Sigmoid colon (tissue), 7 donors: ENCODE data around the gene FXYD3. TPM values are rescaled to one million over a fixed set of nuclear protein-coding genes. Genes with fewer than 3 reads are reported as not detected.

Experiments
- DNase-seq: peaks from one replicate; pipeline ENCODE4 v3.0.0-alpha.2; 2019
- H3K27ac ChIP-seq, 4 donors: fragments of 200-600 bp; sonication (generic); one replicate each; pipeline ENCODE4 v1.5.1; 2016 to 2019; ENCODE audit warnings: mild to moderate bottlenecking in 1 of 4
- H3K27me3 ChIP-seq, 3 donors: fragments of 200-600 bp; sonication (generic); one replicate each; pipeline ENCODE4 v1.5.1; 2019; ENCODE audit warnings: mild to moderate bottlenecking in 1 of 3
- H3K36me3 ChIP-seq, 4 donors: fragments of 200-600 bp; sonication (generic); one replicate each; pipeline ENCODE4 v1.5.1; 2016 to 2019
- H3K4me1 ChIP-seq, 4 donors: fragments of 200-600 bp; sonication (generic); one replicate each; pipeline ENCODE4 v1.5.1; 2017 to 2019
- H3K4me3 ChIP-seq, 4 donors: fragments of 200-600 bp; sonication (generic); one replicate each; pipeline ENCODE4 v1.5.1; 2017 to 2019; ENCODE audit warnings: mild to moderate bottlenecking in 2 of 4, moderate library complexity in 1 of 4
- H3K9me3 ChIP-seq, 4 donors: fragments of 200-600 bp in 3 of 4; sonication (generic) in 3 of 4; one replicate each; pipeline versions ENCODE4 v1.5.1 to v1.6.1; 2013 to 2019
- EP300 ChIP-seq, 4 donors: sonication (generic); formaldehyde crosslinking; IDR thresholded peaks; one replicate each; pipeline ENCODE4 v1.6.1; 2017; ENCODE audit warnings: antibody characterized with exemption in 4 of 4
- POLR2A ChIP-seq, 2 donors: fragments of 450-650 bp; IDR thresholded peaks; one replicate each; pipeline ENCODE4 v1.6.1; 2016; ENCODE audit warnings: antibody characterized with exemption in 2 of 2, mild to moderate bottlenecking in 2 of 2, moderate library complexity in 2 of 2
- POLR2AphosphoS5 ChIP-seq, 4 donors: sonication (generic); formaldehyde crosslinking; IDR thresholded peaks; one replicate each; pipeline ENCODE4 v1.6.1; 2017; ENCODE audit warnings: antibody characterized with exemption in 4 of 4
- WGBS, 2 donors: extraction: QIAGEN DNeasy Blood & Tissue Kit; methylation state at CpG; one replicate each; pipeline ENCODE4 v1.1.7; 2013; 5-methylcytosine and 5-hydroxymethylcytosine counted together
- intact Hi-C: fragments of 100-400 bp; cut with DNase I; formaldehyde crosslinking; loops from one replicate; pipeline ENCODE4 v1.15.1; 2023
- polyA plus RNA-seq, 3 donors: library from polyadenylated mRNA; stranded (reverse); fragments of 200-250 nt; gene quantifications; one replicate each; pipeline ENCODE4 v1.2.3, GENCODE V29; 2013
- total RNA-seq, 4 donors: library from RNA; depleted of rRNA; stranded (reverse); fragments of >200 nt; gene quantifications; one replicate each; pipeline ENCODE4 v1.1.0, GENCODE V29; 2016
- TF ChIP-seq, protein P1 (sequence below), 4 experiments: fragments of 450-650 bp in 3 of 4; fragments of 200-600 bp in 1 of 4; IDR thresholded peaks; one replicate each; pipeline ENCODE4 v1.5.1; 2016 to 2019; ENCODE audit warnings: antibody characterized with exemption in 4 of 4, mild to moderate bottlenecking in 3 of 4, moderate library complexity in 2 of 4
- donor health status: healthy with polysubstance abuse.
- donor health status: Bipolar disorder and iron deficiency.
- donor health status: healthy.

The FXYD3 gene
- total and polyA plus RNA-seq, 7 donors = 3.7 to 3,333 (median 15.3) TPM

DNA sequence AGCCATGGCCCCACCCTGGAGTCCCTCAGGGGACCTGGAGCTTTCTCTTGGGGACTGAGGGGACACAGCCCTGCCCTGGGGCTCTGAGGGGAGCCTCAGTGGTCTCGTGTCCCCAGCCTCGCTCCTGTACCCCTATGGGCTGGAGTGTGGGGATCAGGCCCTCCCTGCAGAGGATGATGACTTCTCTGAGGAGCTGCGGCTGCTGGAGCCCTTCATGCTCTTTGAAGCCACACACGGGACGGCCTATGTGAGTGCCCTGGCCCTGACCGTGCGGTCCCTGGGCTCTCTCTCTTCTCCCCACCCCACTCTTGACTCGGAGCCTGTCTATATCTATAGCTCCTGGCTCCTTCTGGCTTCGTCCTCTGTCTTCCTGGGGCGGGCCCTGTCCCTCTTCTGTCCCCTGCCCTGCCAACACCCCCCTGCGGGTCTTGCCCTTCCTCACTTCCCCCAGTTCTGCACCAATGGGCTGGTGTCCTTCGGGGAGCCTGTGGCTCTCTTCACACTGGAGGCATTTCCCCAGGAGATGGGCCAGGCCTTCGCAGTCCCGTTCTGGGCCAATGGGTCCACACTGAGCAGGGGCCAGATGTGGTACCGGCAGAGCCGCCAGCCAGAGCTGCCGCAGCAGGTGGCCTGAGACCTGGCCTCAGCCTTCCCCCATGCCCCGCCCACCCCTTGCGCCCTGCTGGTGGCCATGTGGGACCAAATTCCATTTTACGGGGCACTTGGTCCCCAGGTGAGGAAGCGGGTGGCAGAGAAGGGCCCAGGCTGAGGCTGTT lies 41.0 kb upstream of the FXYD3 start:
- no peak for DNase-seq
- TF ChIP-seq POLR2AphosphoS5 (IDR thresholded peaks at IDR 0.05) (no peak), EP300 (IDR thresholded peaks at IDR 0.05) (no peak), POLR2A (IDR thresholded peaks at IDR 0.05) (no peak)
- TF ChIP-seq, protein P1, sequence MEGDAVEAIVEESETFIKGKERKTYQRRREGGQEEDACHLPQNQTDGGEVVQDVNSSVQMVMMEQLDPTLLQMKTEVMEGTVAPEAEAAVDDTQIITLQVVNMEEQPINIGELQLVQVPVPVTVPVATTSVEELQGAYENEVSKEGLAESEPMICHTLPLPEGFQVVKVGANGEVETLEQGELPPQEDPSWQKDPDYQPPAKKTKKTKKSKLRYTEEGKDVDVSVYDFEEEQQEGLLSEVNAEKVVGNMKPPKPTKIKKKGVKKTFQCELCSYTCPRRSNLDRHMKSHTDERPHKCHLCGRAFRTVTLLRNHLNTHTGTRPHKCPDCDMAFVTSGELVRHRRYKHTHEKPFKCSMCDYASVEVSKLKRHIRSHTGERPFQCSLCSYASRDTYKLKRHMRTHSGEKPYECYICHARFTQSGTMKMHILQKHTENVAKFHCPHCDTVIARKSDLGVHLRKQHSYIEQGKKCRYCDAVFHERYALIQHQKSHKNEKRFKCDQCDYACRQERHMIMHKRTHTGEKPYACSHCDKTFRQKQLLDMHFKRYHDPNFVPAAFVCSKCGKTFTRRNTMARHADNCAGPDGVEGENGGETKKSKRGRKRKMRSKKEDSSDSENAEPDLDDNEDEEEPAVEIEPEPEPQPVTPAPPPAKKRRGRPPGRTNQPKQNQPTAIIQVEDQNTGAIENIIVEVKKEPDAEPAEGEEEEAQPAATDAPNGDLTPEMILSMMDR (IDR thresholded peaks at IDR 0.05) = no peak
- no peaks in the 10 kb centered on the region for H3K4me1 ChIP-seq
- intact Hi-C loops = no loop called here
- no peak overlapping the region for H3K27ac ChIP-seq
- H3K9me3 ChIP-seq = peaks cover 0 to 5% (median 0%) of the 10 kb centered on the region in 4 donors
- no peaks in the 10 kb centered on the region for H3K27me3 ChIP-seq
- no peak overlapping the region for H3K4me3 ChIP-seq
- WGBS, 2 donors = 78 to 86% methylated on average over 21 of the region's 21 CpGs
- no peaks in the 10 kb centered on the region for H3K36me3 ChIP-seq

DNA sequence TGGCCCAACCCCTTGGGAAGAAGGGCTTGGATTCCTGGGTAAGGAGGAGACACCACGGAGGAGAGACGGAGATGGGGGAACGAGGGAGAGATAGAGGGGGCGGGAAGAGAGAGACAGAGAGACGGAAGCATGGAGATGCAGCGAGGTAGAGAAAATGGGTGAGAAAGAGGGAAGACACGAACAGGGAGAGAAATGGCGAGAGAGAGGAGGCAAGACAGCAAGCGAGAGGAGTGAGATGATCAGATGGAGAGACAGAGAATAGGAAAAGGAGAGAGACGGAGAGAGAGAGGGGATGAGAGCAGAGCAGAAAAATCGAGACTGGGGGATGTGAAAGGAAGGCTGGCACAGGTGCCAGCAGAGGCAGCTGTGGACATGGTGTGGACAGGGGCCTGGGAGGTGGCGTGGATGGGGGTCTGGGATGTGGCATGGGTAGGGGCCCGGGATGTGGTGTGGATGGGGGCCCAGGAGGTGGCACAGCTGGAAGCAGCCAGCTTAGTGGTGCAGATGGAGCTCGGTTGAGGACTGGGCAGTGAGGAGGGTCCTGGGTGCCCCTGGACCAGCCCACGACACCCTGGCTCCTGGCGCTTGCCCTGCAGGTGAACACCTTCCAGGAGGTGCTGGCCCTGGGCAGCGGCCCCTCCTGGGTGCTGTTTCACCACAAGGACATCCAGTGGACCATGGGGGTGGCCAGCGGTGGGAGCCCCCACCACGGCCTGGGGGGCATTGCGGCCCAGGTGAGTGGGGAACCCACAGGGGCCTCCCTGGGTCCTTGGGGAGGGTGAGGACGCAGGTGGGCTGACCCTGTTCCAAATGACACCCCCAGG lies 40.2 kb upstream of the FXYD3 start:
- WGBS, 2 donors = 90% methylated on average over 21 of the region's 21 CpGs
- DNase-seq = no peak
- TF ChIP-seq EP300 (IDR thresholded peaks at IDR 0.05) (no peak), POLR2AphosphoS5 (IDR thresholded peaks at IDR 0.05) (no peak), POLR2A (IDR thresholded peaks at IDR 0.05) (no peak)
- TF ChIP-seq, protein P1 (IDR thresholded peaks at IDR 0.05) = no peak
- intact Hi-C loops = no loop called here
- H3K4me1 ChIP-seq = no peaks in the 10 kb centered on the region
- H3K27ac ChIP-seq = no peak overlapping the region
- no peaks in the 10 kb centered on the region for H3K36me3 ChIP-seq
- H3K9me3 ChIP-seq = peaks cover 0 to 3% (median 0%) of the 10 kb centered on the region in 4 donors
- no peak overlapping the region for H3K4me3 ChIP-seq
- H3K27me3 ChIP-seq = no peaks in the 10 kb centered on the region

DNA sequence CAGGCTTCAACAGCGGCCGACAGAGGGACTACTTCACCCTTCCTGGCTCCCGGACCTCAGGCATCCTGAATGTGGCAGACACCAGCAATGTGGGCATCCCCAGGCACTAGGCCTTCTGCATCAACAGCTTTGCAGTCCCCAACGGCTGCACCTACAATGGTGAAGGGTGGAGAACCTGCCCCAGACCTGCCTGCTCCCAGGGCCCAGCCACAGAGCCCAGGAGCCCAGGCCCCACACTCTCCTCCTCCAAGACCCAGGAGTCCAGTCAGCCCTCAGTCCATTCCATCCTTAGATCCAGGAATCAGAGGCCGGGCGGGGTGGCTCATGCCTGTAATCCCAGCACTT lies 39.6 kb upstream of the FXYD3 start:
- intact Hi-C loops = no loop called here
- Histone ChIP-seq H3K27me3 (no peaks in the 10 kb centered on the region), H3K9me3 (no peaks in the 10 kb centered on the region), H3K4me3 (no peak overlapping the region), H3K4me1 (no peaks in the 10 kb centered on the region), H3K36me3 (no peaks in the 10 kb centered on the region), H3K27ac (no peak overlapping the region)
- no peak for DNase-seq
- 82 to 85% methylated on average over 6 of the region's 6 CpGs for WGBS, 2 donors
- TF ChIP-seq POLR2A (IDR thresholded peaks at IDR 0.05) (no peak), EP300 (IDR thresholded peaks at IDR 0.05) (no peak), POLR2AphosphoS5 (IDR thresholded peaks at IDR 0.05) (no peak)
- TF ChIP-seq, protein P1 (IDR thresholded peaks at IDR 0.05) = no peak

DNA sequence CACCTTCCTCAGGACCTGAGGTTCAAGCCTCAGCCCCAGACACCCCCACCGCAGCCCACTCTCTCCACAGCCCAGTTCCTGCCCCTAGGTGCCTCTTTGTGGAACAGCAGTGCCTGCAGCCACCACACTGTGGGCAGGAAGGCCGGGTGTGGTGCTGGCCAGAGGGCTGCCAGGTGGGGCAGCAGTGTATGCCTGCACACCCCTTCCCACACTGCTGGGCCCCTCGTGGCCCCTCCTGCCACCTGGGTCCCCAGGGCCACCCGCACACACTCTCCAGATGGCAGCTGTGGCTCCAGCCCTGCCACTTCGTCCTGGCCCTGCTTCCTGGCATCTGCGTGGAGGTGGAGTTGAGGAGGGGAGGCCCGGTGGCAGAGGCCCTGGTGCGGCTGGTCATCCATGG lies 39.0 kb upstream of the FXYD3 start:
- TF ChIP-seq POLR2A (IDR thresholded peaks at IDR 0.05) = no peak
- TF ChIP-seq, protein P1 (IDR thresholded peaks at IDR 0.05) = no peak
- no peak for TF ChIP-seq POLR2AphosphoS5 (IDR thresholded peaks at IDR 0.05)
- no peak for TF ChIP-seq EP300 (IDR thresholded peaks at IDR 0.05)
- whole genome bisulfite sequencing, 2 donors = 57 to 67% methylated on average over 8 of the region's 8 CpGs
- H3K4me3 ChIP-seq = no peak overlapping the region
- intact Hi-C loops = no loop called here
- no peaks in the 10 kb centered on the region for H3K9me3 ChIP-seq
- DNase-seq = no peak
- H3K27ac ChIP-seq = no peak overlapping the region
- no peaks in the 10 kb centered on the region for H3K36me3 ChIP-seq
- no peaks in the 10 kb centered on the region for H3K27me3 ChIP-seq
- H3K4me1 ChIP-seq = no peaks in the 10 kb centered on the region
